Smooth muscle cell of the brain vasculature (primary cell): ENCODE data around the gene FBXW2.

Experiments
- DNase-seq: peaks from one replicate; pipeline ENCODE4 v3.0.0-alpha.2; 2012; ENCODE audit warnings: low read depth, low spot score

Gene FBXW2

DNA sequence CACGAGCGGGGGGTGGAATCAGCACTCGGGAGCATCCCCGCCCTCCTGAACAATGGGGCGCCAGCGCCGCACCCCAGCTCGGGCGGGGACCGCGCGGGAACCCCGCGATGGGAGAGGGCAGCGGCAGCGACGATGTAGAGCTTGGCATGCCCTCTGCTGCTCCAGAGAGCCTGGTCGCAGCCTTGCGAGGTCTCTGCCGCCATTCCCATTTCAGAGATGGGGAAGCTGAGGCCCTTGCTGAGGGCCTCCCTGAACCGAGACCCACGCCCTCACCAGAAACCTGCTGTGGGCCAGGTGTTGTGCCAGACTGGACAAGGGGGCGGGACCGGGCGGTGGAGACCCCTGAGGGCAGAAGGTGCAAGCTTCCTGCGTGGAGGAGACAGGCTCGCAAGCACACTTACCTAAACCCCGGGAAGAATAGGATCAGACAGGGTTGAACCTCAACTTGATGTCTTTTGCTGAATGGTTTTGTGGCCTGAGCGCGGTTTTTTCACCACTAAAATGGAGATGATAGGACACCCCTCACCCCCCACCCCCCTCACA lies 78.3 kb downstream of the FBXW2 start:
- DNase-seq: no peak

- DNase-seq: peak; percentile 91
These were observed 78.9 kb downstream of the FBXW2 start, which contains the start of gene MEGF9 for GRCh38 chr9:120714088-120714845. Gene MEGF9, minus strand, starts transcription at chr9:120714470. Its CDS starts 112 bp downstream, at chr9:120714358.

GRCh38 chr9:120713257-120714087 lies 79.7 kb downstream of the FBXW2 start:
- no peak for DNase-seq

DNA sequence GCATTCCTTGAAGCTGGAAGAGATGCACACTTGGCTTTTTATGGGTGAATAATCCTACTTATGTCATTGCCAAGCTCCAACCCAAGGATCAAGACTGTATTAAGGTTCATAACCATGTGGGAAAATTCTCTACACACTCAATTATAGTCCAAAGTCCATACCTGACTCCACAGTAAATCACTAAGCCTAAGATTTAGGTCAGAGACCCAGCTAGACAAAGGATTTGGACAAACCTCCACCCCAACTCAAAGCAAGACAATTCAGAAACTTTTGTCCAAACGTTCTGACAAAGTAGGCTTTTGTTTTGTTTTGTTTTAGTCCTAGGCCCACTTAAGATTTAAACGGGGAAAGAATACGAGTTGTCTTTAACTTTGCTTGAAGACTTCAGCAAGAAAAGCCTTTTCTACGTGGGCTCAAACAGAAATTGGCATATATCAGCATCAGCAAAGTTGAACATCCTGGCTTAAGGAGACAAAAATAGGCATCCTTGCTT lies 80.6 kb downstream of the FBXW2 start:
- no peak for DNase-seq

DNA sequence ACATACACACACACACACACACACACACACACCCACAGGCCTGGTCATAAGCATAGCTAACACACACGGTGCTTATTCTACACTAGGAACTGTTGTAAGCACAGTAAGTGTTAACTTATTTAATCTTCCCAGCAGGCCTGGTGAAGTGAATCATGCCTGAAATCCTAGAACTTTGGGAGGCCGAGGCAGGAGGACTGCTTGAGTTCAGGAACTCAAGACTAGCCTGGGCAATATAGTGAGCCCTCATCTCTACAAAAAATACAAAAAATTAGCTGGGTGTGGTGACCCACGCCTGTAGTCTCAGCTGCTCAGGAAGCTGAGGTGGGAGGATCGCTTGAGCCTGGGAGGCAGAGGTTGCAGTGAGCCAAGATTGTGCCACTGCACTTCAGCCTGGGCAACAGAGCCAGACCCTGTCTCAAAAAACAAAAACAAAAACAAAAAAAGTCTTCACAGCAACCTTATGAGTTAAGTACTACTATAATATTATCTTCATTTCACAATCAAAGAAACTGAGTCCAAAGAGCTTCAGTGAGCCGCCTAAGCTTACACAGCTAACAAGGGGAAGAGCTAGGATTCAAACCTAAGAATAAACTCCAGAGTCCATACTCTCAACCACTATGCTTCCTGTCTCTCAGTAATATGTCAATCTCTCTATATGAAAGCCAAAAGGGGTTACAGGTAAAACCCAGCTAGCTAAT lies 81.2 kb downstream of the FBXW2 start:
- DNase-seq: no peak

- DNase-seq: no peak
These were observed 81.9 kb downstream of the FBXW2 start for GRCh38 chr9:120711354-120711753.

GRCh38 chr9:120710110-120710981 lies 82.9 kb downstream of the FBXW2 start:
- no peak for DNase-seq

- no peak for DNase-seq
These were observed 84.5 kb downstream of the FBXW2 start for GRCh38 chr9:120708526-120709224.

DNA sequence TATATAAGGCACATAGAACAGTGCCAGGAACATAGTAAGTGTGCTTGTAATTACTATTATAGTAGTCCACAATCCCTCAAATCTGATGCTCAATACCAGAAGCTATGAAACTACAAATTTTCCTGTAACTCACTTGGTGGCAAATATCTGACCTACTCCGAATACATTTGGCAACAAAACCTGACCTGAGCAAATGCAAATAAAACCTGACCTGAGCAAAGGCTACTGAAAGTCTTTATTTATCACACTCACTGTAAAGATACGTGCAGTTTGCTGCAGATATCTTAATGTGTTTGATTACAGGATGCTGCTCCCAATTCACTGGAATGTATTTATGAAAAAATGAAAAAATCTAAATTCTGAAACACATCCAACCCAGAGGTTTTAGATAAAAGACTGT lies 86.0 kb downstream of the FBXW2 start:
- no peak for DNase-seq
